GM12878 (cell line): ENCODE data around the gene COA1. TPM values are rescaled to one million over a fixed set of nuclear protein-coding genes. Genes with fewer than 3 reads are reported as not detected.

ENCODE experiments used
- ATAC-seq: fragments of 200-7000 bp; cut with Tn5 transposase; 3 replicates; pipeline ENCODE4 v1.9.1; 2020; ENCODE audit warnings: mild to moderate bottlenecking, moderate library complexity
- BruUV-seq: library from RNA; stranded (reverse); fragments of 400-500 nt; replicated peaks from 2 replicates; lab custom pipeline; 2021; lab: Mats Ljungman, UMichigan
- CTCF ChIA-PET: fragments of 300-600 bp; sonication (Branson Sonifier 250); formaldehyde crosslinking; extraction: SDS; loops from one replicate; lab custom pipeline; 2021; ENCODE audit warnings: inconsistent platforms; lab: Yijun Ruan, JAX
- POLR2A ChIA-PET: fragments of 350-600 bp; formaldehyde crosslinking; extraction: SDS; loops from one replicate; lab custom pipeline; 2021; ENCODE audit warnings: inconsistent platforms; lab: Charles Lee
- RAD21 ChIA-PET: fragments of 300-600 bp; sonication (Branson Sonifier 250); formaldehyde crosslinking; loops from one replicate; lab custom pipeline; 2023; ENCODE audit warnings: antibody characterized with exemption; ENCODE audit not compliant: unreplicated experiment; lab: Charles Lee
- SMC1A ChIA-PET: fragments of 300-600 bp; sonication (Branson Sonifier 250); formaldehyde crosslinking; loops from one replicate; lab custom pipeline; 2023; ENCODE audit not compliant: unreplicated experiment, uncharacterized antibody; lab: Charles Lee
- DNase-seq: peaks from one replicate; pipeline ENCODE4 v3.0.0-alpha.2; 2011; ENCODE audit warnings: low read depth, low spot score
- FAIRE-seq: peaks from 3 replicates; lab custom pipeline; 2011; peaks lifted over from hg19 to GRCh38; lab: Jason Lieb, UNC
- H2AFZ ChIP-seq: 2 replicates; pipeline ENCODE4 v1.6.0; 2011; ENCODE audit warnings: low read depth, low read length, control low read depth; ENCODE audit not compliant: control insufficient read depth
- H3K27ac ChIP-seq: 2 replicates; pipeline ENCODE4 v1.5.1; 2011; ENCODE audit warnings: control low read depth; ENCODE audit not compliant: control insufficient read depth, insufficient read depth
- H3K27me3 ChIP-seq, 2 experiments: replicated peaks in 1 of 2; 2 replicates each; pipeline versions ENCODE4 v1.6.0 to v1.6.1; 2011; ENCODE audit warnings: low read length in 1 of 2; ENCODE audit not compliant: control insufficient read depth in 2 of 2, insufficient read depth in 2 of 2
- H3K36me3 ChIP-seq, 2 experiments: 2 replicates each; pipeline ENCODE4 v1.5.1; 2011; ENCODE audit warnings: low read length in 1 of 2; ENCODE audit not compliant: control insufficient read depth in 2 of 2, insufficient read depth in 2 of 2
- H3K4me1 ChIP-seq: 2 replicates; pipeline ENCODE4 v1.6.1; 2011; ENCODE audit warnings: mild to moderate bottlenecking, low read length, moderate library complexity, mixed read lengths; ENCODE audit not compliant: control insufficient read depth, insufficient read depth
- H3K4me2 ChIP-seq: 2 replicates; pipeline ENCODE4 v1.6.0; 2011; ENCODE audit warnings: control low read depth; ENCODE audit not compliant: control insufficient read depth, insufficient read depth
- H3K4me3 ChIP-seq: fragments of 200-600 bp; sonication (generic); 2 replicates; pipeline ENCODE4 v1.5.1; 2016
- H3K79me2 ChIP-seq: 2 replicates; pipeline ENCODE4 v1.6.0; 2011; ENCODE audit warnings: low read length; ENCODE audit not compliant: control insufficient read depth, insufficient read depth
- H3K9ac ChIP-seq: 2 replicates; pipeline ENCODE4 v1.8.0; 2011; ENCODE audit warnings: low read length, control low read depth, mixed read lengths; ENCODE audit not compliant: control insufficient read depth, insufficient read depth
- H3K9me3 ChIP-seq: replicated peaks from 3 replicates; pipeline ENCODE4 v1.5.1; 2011; ENCODE audit warnings: mild to moderate bottlenecking, low read length; ENCODE audit not compliant: control insufficient read depth, insufficient read depth
- H4K20me1 ChIP-seq: 2 replicates; pipeline ENCODE4 v1.6.0; 2011; ENCODE audit not compliant: control insufficient read depth, insufficient read depth
- ATF3 ChIP-seq: IDR thresholded peaks from 2 replicates; pipeline ENCODE4 v1.6.1; 2011; ENCODE audit warnings: low read depth, mild to moderate bottlenecking, low read length, moderate library complexity, borderline replicate concordance; ENCODE audit errors: extremely low read depth
- ATF7 ChIP-seq: fragments of 450-650 bp; IDR thresholded peaks from 2 replicates; pipeline ENCODE4 v1.6.1; 2016; ENCODE audit warnings: low read depth, mild to moderate bottlenecking
- CBX3 ChIP-seq: fragments of 200-600 bp; sonication (generic); IDR thresholded peaks from 2 replicates; pipeline ENCODE4 v1.6.1; 2016; ENCODE audit warnings: low read depth, borderline replicate concordance
- CBX5 ChIP-seq: sonication (generic); IDR thresholded peaks from 2 replicates; pipeline ENCODE4 v1.6.1; 2016; ENCODE audit warnings: low read depth, moderate library complexity, mild to moderate bottlenecking, inconsistent platforms
- MLLT1 ChIP-seq: fragments of 450-650 bp; IDR thresholded peaks from 2 replicates; pipeline ENCODE4 v1.6.1; 2016; ENCODE audit warnings: mild to moderate bottlenecking
- NR2C2 ChIP-seq: IDR thresholded peaks from 2 replicates; pipeline ENCODE4 v1.6.1; 2011; ENCODE audit warnings: borderline replicate concordance, low read depth; ENCODE audit not compliant: control insufficient read depth, insufficient read length
- RAD21 ChIP-seq: IDR thresholded peaks from 2 replicates; pipeline ENCODE4 v1.6.1; 2011; ENCODE audit warnings: mild to moderate bottlenecking, low read depth, low read length, moderate library complexity; ENCODE audit not compliant: insufficient read depth
- ZNF592 ChIP-seq: fragments of 450-650 bp; IDR thresholded peaks from 2 replicates; pipeline ENCODE4 v1.6.1; 2017; ENCODE audit warnings: mild to moderate bottlenecking, moderate library complexity
- ZZZ3 ChIP-seq: IDR thresholded peaks from 2 replicates; pipeline ENCODE4 v1.6.1; 2011; ENCODE audit warnings: low read depth; ENCODE audit not compliant: control insufficient read depth, insufficient read length
- WGBS: methylation state at CpG from one replicate; pipeline ENCODE4 v1.1.6; 2016; ENCODE audit warnings: low lambda C conversion rate; ENCODE audit not compliant: insufficient replicate concordance, insufficient coverage; ENCODE audit errors: missing lambda C conversion rate; 5-methylcytosine and 5-hydroxymethylcytosine counted together
- in situ Hi-C: fragments of 300-500 bp; cut with MboI; formaldehyde crosslinking; loops from 9 replicates; pipeline ENCODE4 v1.14.3; 2018; ENCODE audit warnings: mixed read lengths
- intact Hi-C: fragments of 100-400 bp; cut with micrococcal nuclease; formaldehyde crosslinking; loops from one replicate; pipeline ENCODE4 v1.14.2; 2022; ENCODE audit not compliant: unreplicated experiment
- polyA plus RNA-seq, 11 experiments: library from polyadenylated mRNA; depleted of rRNA in 4 of 11; unstranded in 6 of 11; stranded (reverse) in 5 of 11; fragments of >200 nt; fragmentation: Nextera tagmentation in 4 of 11; fragmentation: Illumina TruSeq in 1 of 11; extraction: Ambion mirVana in 4 of 11; extraction: Trizol in 1 of 11; gene quantifications; 1 replicate in 1 of 11; 2 replicates in 10 of 11; pipeline versions ENCODE4 v1.2.1 to v1.2.3, GENCODE V29; 2011 to 2016; ENCODE audit warnings: inconsistent platforms in 2 of 11, missing spikeins in 2 of 11, low read depth in 1 of 11
- total RNA-seq, 4 experiments: library from RNA; depleted of rRNA in 3 of 4; stranded (reverse); fragments of >200 nt in 3 of 4; fragmentation: Illumina TruSeq in 1 of 4; extraction: Trizol in 1 of 4; gene quantifications; 2 replicates each; pipeline versions ENCODE4 v1.2.1 to v1.2.3, GENCODE V29; 2013 to 2021

Gene COA1
- total and polyA plus RNA-seq, 10 of the 15 experiments (the other 5 are each of a cell fraction or from before 2014, with no cell fraction given), result 83.1 to 258 (median 111) TPM

GRCh38 chr7:43700059-43700501, 29.2 kb downstream of the COA1 start (continued):
- TF ChIP-seq MLLT1 (peak; percentile 79; the same call in 1 of the 2 replicates), NR2C2 (no peak), CBX3 (no peak), ZZZ3 (no peak), ATF3 (no peak), ATF7 (0 out of 2 replicates have a peak, but pooled peaks have one; percentile 16), CBX5 (peak; percentile 58; the same call in 1 of the 2 replicates)

GRCh38 chr7:43698460-43699255, 30.7 kb downstream of the COA1 start:
- intact Hi-C loops, result no loop called here
- no peaks in the 10 kb centered on the region for H3K27me3 ChIP-seq
- CTCF ChIA-PET, result interaction anchor here (0.8 to 6.3 kb wide), 35 partner anchors 9 to 437 kb away, joined by 3 to 456 read pairs (median 8); partner anchors contain the start of gene STK17A
- 0 out of 2 replicates have a peak, but pooled peaks have one; percentile 3 for TF ChIP-seq RAD21
- TF ChIP-seq ZNF592, result no peak
- TF ChIP-seq, all 136 proteins: peak for 1
- no peak for FAIRE-seq
- in situ Hi-C loops, result loop anchor here (10.0 kb wide), 1 partner anchor 114 kb away; the partner anchor contains the start of gene STK17A
- peaks cover 3% of the 10 kb centered on the region; the same call in 2 of the 3 replicates for H3K9me3 ChIP-seq
- peaks cover 74% of the 10 kb centered on the region for H3K79me2 ChIP-seq
- H3K4me2 ChIP-seq, result no peak overlapping the region
- ChIA-PET SMC1A (interaction anchor here (0.6 to 6.8 kb wide), 35 partner anchors 10 to 763 kb away, joined by 3 to 307 read pairs (median 8); partner anchors contain the start of genes COA1 and STK17A), RAD21 (interaction anchor here (0.7 to 6.8 kb wide), 33 partner anchors 9 to 757 kb away, joined by 3 to 516 read pairs (median 6); partner anchors contain the start of gene STK17A), POLR2A (interaction anchor here (0.6 to 4.9 kb wide), 8 partner anchors 19 to 765 kb away, joined by 3 to 62 read pairs (median 5); partner anchors contain the start of gene STK17A)
- WGBS, result 87% methylated on average over 5 of the region's 5 CpGs
- 0 out of 2 replicates have a peak overlapping the region, but pooled peaks have one; percentile 24 for H3K27ac ChIP-seq
- ATAC-seq, result no peak
- H3K36me3 ChIP-seq, result no peaks in the 10 kb centered on the region
- no peak overlapping the region for H3K9ac ChIP-seq
- H3K4me3 ChIP-seq, result no peak overlapping the region
- no peak for DNase-seq
- peaks cover 38% of the 10 kb centered on the region for H3K4me1 ChIP-seq
- H2AFZ ChIP-seq, result no peak overlapping the region
- no TSS peak for BruUV-seq
- no peaks in the 10 kb centered on the region for H4K20me1 ChIP-seq
